Ishikawa (cell line): ENCODE results near the gene TMEM196.

Source experiments
- CEBPB ChIP-seq: IDR thresholded peaks from 2 replicates; pipeline ENCODE4 v1.6.1; 2012
- EGR1 ChIP-seq: IDR thresholded peaks from 2 replicates; pipeline ENCODE4 v1.6.1; 2012
- EP300 ChIP-seq: IDR thresholded peaks from 2 replicates; pipeline ENCODE4 v1.6.1; 2012; ENCODE audit warnings: borderline replicate concordance
- FOXM1 ChIP-seq: IDR thresholded peaks from 2 replicates; pipeline ENCODE4 v1.6.1; 2012; ENCODE audit warnings: low read depth, borderline replicate concordance
- RAD21 ChIP-seq: IDR thresholded peaks from 2 replicates; pipeline ENCODE4 v1.6.1; 2012; ENCODE audit warnings: low read depth
- TAF1 ChIP-seq: IDR thresholded peaks from 2 replicates; pipeline ENCODE4 v1.6.1; 2012; ENCODE audit warnings: low read depth, mild to moderate bottlenecking
- TEAD4 ChIP-seq: IDR thresholded peaks from 2 replicates; pipeline ENCODE4 v1.6.1; 2012
- YY1 ChIP-seq: IDR thresholded peaks from 2 replicates; pipeline ENCODE4 v1.6.1; 2012; ENCODE audit warnings: low read depth
- TF ChIP-seq, protein P1 (sequence below): IDR thresholded peaks from 2 replicates; pipeline ENCODE4 v1.6.1; 2012
- TF ChIP-seq, protein P2 (sequence below): IDR thresholded peaks from 2 replicates; pipeline ENCODE4 v1.6.1; 2012; ENCODE audit warnings: low read depth, mild to moderate bottlenecking
- TF ChIP-seq, protein P3 (sequence below): IDR thresholded peaks from 2 replicates; pipeline ENCODE4 v1.6.1; 2012

DNA sequence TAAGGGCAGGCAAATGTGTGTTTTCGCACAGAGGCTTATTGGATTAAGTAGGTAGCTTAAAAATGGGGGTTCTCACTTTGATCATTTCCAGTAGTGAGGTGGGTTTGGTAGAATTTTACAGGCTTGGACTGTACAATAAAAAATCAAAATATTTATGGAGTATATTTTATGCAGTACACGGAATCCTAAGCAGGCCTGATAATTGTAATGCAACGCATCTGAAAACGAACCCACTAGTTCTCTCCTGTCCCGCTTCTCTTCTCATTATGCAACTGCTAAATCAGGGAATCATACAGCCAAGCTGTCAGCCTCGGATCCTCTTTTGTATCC is 64.2 kb downstream of the TMEM196 start:
- TF ChIP-seq, protein P1, sequence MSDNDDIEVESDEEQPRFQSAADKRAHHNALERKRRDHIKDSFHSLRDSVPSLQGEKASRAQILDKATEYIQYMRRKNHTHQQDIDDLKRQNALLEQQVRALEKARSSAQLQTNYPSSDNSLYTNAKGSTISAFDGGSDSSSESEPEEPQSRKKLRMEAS, result no peak
- TF ChIP-seq TAF1 (no peak), EP300 (no peak), EGR1 (no peak), YY1 (no peak), RAD21 (no peak), CEBPB (no peak), TEAD4 (no peak), FOXM1 (no peak)
- TF ChIP-seq, protein P2, sequence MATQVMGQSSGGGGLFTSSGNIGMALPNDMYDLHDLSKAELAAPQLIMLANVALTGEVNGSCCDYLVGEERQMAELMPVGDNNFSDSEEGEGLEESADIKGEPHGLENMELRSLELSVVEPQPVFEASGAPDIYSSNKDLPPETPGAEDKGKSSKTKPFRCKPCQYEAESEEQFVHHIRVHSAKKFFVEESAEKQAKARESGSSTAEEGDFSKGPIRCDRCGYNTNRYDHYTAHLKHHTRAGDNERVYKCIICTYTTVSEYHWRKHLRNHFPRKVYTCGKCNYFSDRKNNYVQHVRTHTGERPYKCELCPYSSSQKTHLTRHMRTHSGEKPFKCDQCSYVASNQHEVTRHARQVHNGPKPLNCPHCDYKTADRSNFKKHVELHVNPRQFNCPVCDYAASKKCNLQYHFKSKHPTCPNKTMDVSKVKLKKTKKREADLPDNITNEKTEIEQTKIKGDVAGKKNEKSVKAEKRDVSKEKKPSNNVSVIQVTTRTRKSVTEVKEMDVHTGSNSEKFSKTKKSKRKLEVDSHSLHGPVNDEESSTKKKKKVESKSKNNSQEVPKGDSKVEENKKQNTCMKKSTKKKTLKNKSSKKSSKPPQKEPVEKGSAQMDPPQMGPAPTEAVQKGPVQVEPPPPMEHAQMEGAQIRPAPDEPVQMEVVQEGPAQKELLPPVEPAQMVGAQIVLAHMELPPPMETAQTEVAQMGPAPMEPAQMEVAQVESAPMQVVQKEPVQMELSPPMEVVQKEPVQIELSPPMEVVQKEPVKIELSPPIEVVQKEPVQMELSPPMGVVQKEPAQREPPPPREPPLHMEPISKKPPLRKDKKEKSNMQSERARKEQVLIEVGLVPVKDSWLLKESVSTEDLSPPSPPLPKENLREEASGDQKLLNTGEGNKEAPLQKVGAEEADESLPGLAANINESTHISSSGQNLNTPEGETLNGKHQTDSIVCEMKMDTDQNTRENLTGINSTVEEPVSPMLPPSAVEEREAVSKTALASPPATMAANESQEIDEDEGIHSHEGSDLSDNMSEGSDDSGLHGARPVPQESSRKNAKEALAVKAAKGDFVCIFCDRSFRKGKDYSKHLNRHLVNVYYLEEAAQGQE, result no peak
- TF ChIP-seq, protein P3, sequence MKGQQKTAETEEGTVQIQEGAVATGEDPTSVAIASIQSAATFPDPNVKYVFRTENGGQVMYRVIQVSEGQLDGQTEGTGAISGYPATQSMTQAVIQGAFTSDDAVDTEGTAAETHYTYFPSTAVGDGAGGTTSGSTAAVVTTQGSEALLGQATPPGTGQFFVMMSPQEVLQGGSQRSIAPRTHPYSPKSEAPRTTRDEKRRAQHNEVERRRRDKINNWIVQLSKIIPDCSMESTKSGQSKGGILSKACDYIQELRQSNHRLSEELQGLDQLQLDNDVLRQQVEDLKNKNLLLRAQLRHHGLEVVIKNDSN, result no peak
